H9 (cell line): Measurements from ENCODE around the gene GGCT. TPM values are rescaled to one million over a fixed set of nuclear protein-coding genes. Genes with fewer than 3 reads are reported as not detected.

ENCODE experiments used
- DNase-seq: peaks from one replicate; pipeline ENCODE4 v3.0.0-alpha.2; 2017
- H2AFZ ChIP-seq: one replicate; pipeline ENCODE4 v1.6.1; 2013; ENCODE audit warnings: mild to moderate bottlenecking, low read length, control low read depth, moderate library complexity
- H2AK5ac ChIP-seq: 2 replicates; pipeline ENCODE4 v1.6.1; 2013; ENCODE audit warnings: low read length, control low read depth, mixed read lengths; ENCODE audit not compliant: insufficient read length
- H2BK120ac ChIP-seq: one replicate; pipeline ENCODE4 v1.6.1; 2013; ENCODE audit warnings: low read depth, mild to moderate bottlenecking, low read length, control low read depth, inconsistent platforms; ENCODE audit not compliant: poor library complexity, severe bottlenecking
- H2BK12ac ChIP-seq: 2 replicates; pipeline ENCODE4 v1.6.1; 2013; ENCODE audit warnings: low read length, control low read depth, mixed read lengths, low read depth; ENCODE audit not compliant: insufficient read length
- H2BK15ac ChIP-seq: 2 replicates; pipeline ENCODE4 v1.6.1; 2013; ENCODE audit warnings: low read depth, low read length, control low read depth
- H2BK20ac ChIP-seq: one replicate; pipeline ENCODE4 v1.6.1; 2013; ENCODE audit warnings: low read depth, mild to moderate bottlenecking, low read length, control low read depth, inconsistent platforms; ENCODE audit not compliant: poor library complexity, severe bottlenecking
- H2BK5ac ChIP-seq: 2 replicates; pipeline ENCODE4 v1.6.1; 2013; ENCODE audit warnings: low read length, control low read depth, mixed read lengths; ENCODE audit not compliant: insufficient read length
- H3K14ac ChIP-seq: 2 replicates; pipeline ENCODE4 v1.6.1; 2013; ENCODE audit warnings: low read length, control low read depth; ENCODE audit not compliant: insufficient read depth
- H3K18ac ChIP-seq: 2 replicates; pipeline ENCODE4 v1.6.1; 2013; ENCODE audit warnings: low read depth, mild to moderate bottlenecking, mixed read lengths, low read length, control low read depth; ENCODE audit not compliant: insufficient read length
- H3K23ac ChIP-seq: 2 replicates; pipeline ENCODE4 v1.6.1; 2013; ENCODE audit warnings: low read length, control low read depth, mixed read lengths, low read depth; ENCODE audit not compliant: insufficient read length
- H3K23me2 ChIP-seq: 2 replicates; pipeline ENCODE4 v1.6.1; 2013; ENCODE audit warnings: low read depth, mild to moderate bottlenecking, mixed read lengths, low read length, control low read depth; ENCODE audit not compliant: insufficient read length, poor library complexity, severe bottlenecking
- H3K27ac ChIP-seq: 2 replicates; pipeline ENCODE4 v1.5.1; 2013; ENCODE audit warnings: low read length, control low read depth, mixed read lengths, low read depth; ENCODE audit not compliant: insufficient read length
- H3K27me3 ChIP-seq: 2 replicates; pipeline ENCODE4 v1.6.1; 2013; ENCODE audit warnings: low read length, control low read depth, inconsistent platforms; ENCODE audit not compliant: insufficient read depth
- H3K4ac ChIP-seq: 2 replicates; pipeline ENCODE4 v1.6.1; 2013; ENCODE audit warnings: low read depth, mild to moderate bottlenecking, control low read depth, inconsistent platforms, low read length, moderate library complexity
- H3K4me1 ChIP-seq: 2 replicates; pipeline ENCODE4 v1.6.1; 2013; ENCODE audit warnings: low read length, control low read depth, inconsistent platforms; ENCODE audit not compliant: insufficient read depth
- H3K4me2 ChIP-seq: 2 replicates; pipeline ENCODE4 v1.6.1; 2013; ENCODE audit warnings: low read length, control low read depth, mixed read lengths; ENCODE audit not compliant: insufficient read length, insufficient read depth
- H3K56ac ChIP-seq: 2 replicates; pipeline ENCODE4 v1.6.1; 2013; ENCODE audit warnings: low read depth, mild to moderate bottlenecking, mixed read lengths, low read length, control low read depth; ENCODE audit not compliant: insufficient read length
- H3K79me1 ChIP-seq: 2 replicates; pipeline ENCODE4 v1.6.1; 2013; ENCODE audit warnings: low read depth, mild to moderate bottlenecking, moderate library complexity, low read length, control low read depth, inconsistent platforms; ENCODE audit not compliant: insufficient read depth, poor library complexity, severe bottlenecking
- H3K79me2 ChIP-seq: 2 replicates; pipeline ENCODE4 v1.6.1; 2013; ENCODE audit warnings: low read length, control low read depth, inconsistent platforms; ENCODE audit not compliant: insufficient read depth
- H3K9ac ChIP-seq: 2 replicates; pipeline ENCODE4 v1.6.1; 2013; ENCODE audit warnings: low read length, control low read depth, mixed read lengths; ENCODE audit not compliant: insufficient read length; ENCODE audit errors: extremely low read depth
- H3K9me3 ChIP-seq: one replicate; pipeline ENCODE4 v1.6.1; 2013; ENCODE audit warnings: low read depth, low read length, inconsistent platforms; ENCODE audit not compliant: control insufficient read depth
- H3T11ph ChIP-seq: one replicate; pipeline ENCODE4 v1.6.1; 2013; ENCODE audit warnings: mild to moderate bottlenecking, low read length, control low read depth, inconsistent platforms
- H4K20me1 ChIP-seq: one replicate; pipeline ENCODE4 v1.6.1; 2013; ENCODE audit not compliant: control insufficient read depth, insufficient read length, insufficient read depth
- H4K5ac ChIP-seq: 2 replicates; pipeline ENCODE4 v1.6.1; 2013; ENCODE audit warnings: low read depth, mild to moderate bottlenecking, mixed read lengths, low read length, control low read depth; ENCODE audit not compliant: insufficient read length
- H4K8ac ChIP-seq: replicated peaks from 2 replicates; pipeline ENCODE4 v1.6.1; 2013; ENCODE audit warnings: low read length, control low read depth, mixed read lengths, low read depth; ENCODE audit not compliant: insufficient read length
- H4K91ac ChIP-seq: 2 replicates; pipeline ENCODE4 v1.6.1; 2013; ENCODE audit warnings: low read depth, mild to moderate bottlenecking, moderate library complexity, mixed read lengths, low read length, control low read depth; ENCODE audit not compliant: insufficient read length
- H3K27ac Mint-ChIP-seq, 3 experiments: 2 replicates in 2 of 3; 3 replicates in 1 of 3; pipeline ENCODE4 v1.8.0; 2020 to 2021; ENCODE audit warnings: mixed read lengths in 3 of 3, mild to moderate bottlenecking in 1 of 3, moderate library complexity in 1 of 3
- H3K27me3 Mint-ChIP-seq: 2 replicates; pipeline ENCODE4 v1.8.0; 2021; ENCODE audit warnings: low read depth, mild to moderate bottlenecking, moderate library complexity, mixed read lengths
- H3K36me3 Mint-ChIP-seq, 3 experiments: 2 replicates in 2 of 3; 3 replicates in 1 of 3; pipeline ENCODE4 v1.8.0; 2020 to 2021; ENCODE audit warnings: low read depth in 3 of 3, mixed read lengths in 3 of 3; ENCODE audit not compliant: insufficient read depth in 1 of 3
- H3K4me1 Mint-ChIP-seq, 2 experiments: 2 replicates each; pipeline ENCODE4 v1.8.0; 2020; ENCODE audit warnings: mixed read lengths in 2 of 2
- H3K4me3 Mint-ChIP-seq, 2 experiments: 2 replicates in 1 of 2; 3 replicates in 1 of 2; pipeline ENCODE4 v1.8.0; 2020 to 2021; ENCODE audit warnings: mild to moderate bottlenecking in 2 of 2, mixed read lengths in 2 of 2, moderate library complexity in 1 of 2
- H3K9me3 Mint-ChIP-seq, 2 experiments: 2 replicates in 1 of 2; 3 replicates in 1 of 2; pipeline ENCODE4 v1.8.0; 2020; ENCODE audit warnings: mild to moderate bottlenecking in 2 of 2, mixed read lengths in 2 of 2, moderate library complexity in 1 of 2
- CTCF ChIP-seq: fragments of 200-600 bp; sonication (generic); conservative IDR thresholded peaks from 3 replicates; pipeline ENCODE4 v1.8.0; 2021; ENCODE audit warnings: antibody characterized with exemption, mild to moderate bottlenecking
- total RNA-seq: library from RNA; stranded (reverse); gene quantifications from 2 replicates; pipeline ENCODE4 v1.2.1, GENCODE V29; 2021

Gene GGCT
- total RNA-seq, 1 experiment from 2014 or later: 84.9 TPM

- H3K9ac ChIP-seq: no peak overlapping the region
- no peak overlapping the region for H4K91ac ChIP-seq
- no peak overlapping the region for H3K56ac ChIP-seq
- H3K27me3 ChIP-seq: no peaks in the 10 kb centered on the region
- H3K79me2 ChIP-seq: no peaks in the 10 kb centered on the region
- no peak overlapping the region for H2BK12ac ChIP-seq
- no peak overlapping the region for H2AK5ac ChIP-seq
- no peak overlapping the region for H3K4ac ChIP-seq
- no peak overlapping the region for H4K5ac ChIP-seq
- H3K4me2 ChIP-seq: no peak overlapping the region
- no peak overlapping the region for H3K18ac ChIP-seq
- H3K4me1 ChIP-seq: no peaks in the 10 kb centered on the region
- no peak for DNase-seq
- peaks cover 40 to 52% of the 10 kb centered on the region in 2 experiments for H3K9me3 Mint-ChIP-seq
- no peaks in the 10 kb centered on the region for H3K9me3 ChIP-seq
- no peaks in the 10 kb centered on the region for H3K23me2 ChIP-seq
- H4K20me1 ChIP-seq: no peaks in the 10 kb centered on the region
- H3T11ph ChIP-seq: no peak overlapping the region
- no peaks in the 10 kb centered on the region for H3K79me1 ChIP-seq
- peaks cover 16% of the 10 kb centered on the region for H3K27me3 Mint-ChIP-seq
- no peak overlapping the region for H3K4me3 Mint-ChIP-seq
- no peak for TF ChIP-seq CTCF
- no peak overlapping the region for H2BK120ac ChIP-seq
- H2BK20ac ChIP-seq: no peak overlapping the region
- H2BK5ac ChIP-seq: no peak overlapping the region
- no peak overlapping the region for H3K14ac ChIP-seq
- no peak overlapping the region for H2BK15ac ChIP-seq
- H3K36me3 Mint-ChIP-seq: peaks cover 35 to 49% (median 40%) of the 10 kb centered on the region in 3 experiments
- no peak overlapping the region for H4K8ac ChIP-seq
- H3K27ac ChIP-seq: no peak overlapping the region
- H3K27ac Mint-ChIP-seq: no peak overlapping the region
- no peaks in the 10 kb centered on the region for H3K4me1 Mint-ChIP-seq
- H3K23ac ChIP-seq: no peak overlapping the region
- H2AFZ ChIP-seq: no peak overlapping the region
Observed at GRCh38 chr7:30491417-30491816, 13.2 kb downstream of the GGCT start.
